A673 (cell line): ENCODE measurements around the gene MKKS. TPM values are rescaled to one million over a fixed set of nuclear protein-coding genes. Genes with fewer than 3 reads are reported as not detected.

Source experiments
- BruUV-seq: library from RNA; stranded (reverse); fragments of 400-500 nt; replicated peaks from 2 replicates; lab custom pipeline; 2021; lab: Mats Ljungman, UMichigan
- CTCF ChIA-PET: fragments of 300-600 bp; sonication (Branson Sonifier 250); formaldehyde crosslinking; loops from one replicate; lab custom pipeline; 2022; ENCODE audit warnings: antibody characterized with exemption; lab: Charles Lee
- POLR2A ChIA-PET: fragments of 300-600 bp; sonication (Branson Sonifier 250); formaldehyde crosslinking; loops from one replicate; lab custom pipeline; 2022; ENCODE audit warnings: antibody characterized with exemption; ENCODE audit not compliant: low non-redundant PET; lab: Charles Lee
- DNase-seq: peaks from one replicate; pipeline ENCODE4 v3.0.0-alpha.2; 2015; ENCODE audit warnings: low spot score
- H3K27ac ChIP-seq: fragments of 200-600 bp; sonication (generic); 2 replicates; pipeline ENCODE4 v1.5.1; 2016; ENCODE audit warnings: mixed run types, low read depth, mild to moderate bottlenecking, mixed read lengths, antibody characterized with exemption, low read length; ENCODE audit not compliant: poor library complexity, severe bottlenecking
- H3K27me3 ChIP-seq: fragments of 200-600 bp; sonication (generic); replicated peaks from 2 replicates; pipeline ENCODE4 v1.6.1; 2017; ENCODE audit warnings: mixed run types, low read depth, mild to moderate bottlenecking, mixed read lengths, antibody characterized with exemption, low read length; ENCODE audit not compliant: insufficient read depth, poor library complexity
- H3K36me3 ChIP-seq: fragments of 200-600 bp; sonication (generic); 2 replicates; pipeline ENCODE4 v1.6.1; 2016; ENCODE audit warnings: mixed run types, mild to moderate bottlenecking, mixed read lengths, antibody characterized with exemption, low read length; ENCODE audit not compliant: insufficient read depth, poor library complexity, severe bottlenecking
- H3K4me1 ChIP-seq: fragments of 200-600 bp; sonication (generic); 2 replicates; pipeline ENCODE4 v1.6.1; 2017; ENCODE audit warnings: mixed run types, mild to moderate bottlenecking, mixed read lengths, antibody characterized with exemption, low read length; ENCODE audit not compliant: insufficient read depth, poor library complexity, severe bottlenecking
- H3K4me3 ChIP-seq: fragments of 200-600 bp; sonication (generic); 2 replicates; pipeline ENCODE4 v1.5.1; 2016; ENCODE audit warnings: low read depth, mixed run types, mild to moderate bottlenecking, mixed read lengths, low read length; ENCODE audit not compliant: poor library complexity, severe bottlenecking
- H3K9me3 ChIP-seq: fragments of 200-600 bp; sonication (generic); 2 replicates; pipeline ENCODE4 v1.6.1; 2016; ENCODE audit warnings: mixed run types, low read depth, mild to moderate bottlenecking, mixed read lengths, antibody characterized with exemption, low read length; ENCODE audit not compliant: poor library complexity, severe bottlenecking
- CTCF ChIP-seq: fragments of 300-800, 200-600 bp; sonication (generic); conservative IDR thresholded peaks from 2 replicates; pipeline ENCODE4 v1.5.1; 2017; ENCODE audit warnings: low read depth, mild to moderate bottlenecking, antibody characterized with exemption, low read length, moderate library complexity, mixed read lengths
- EZH2 ChIP-seq: fragments of 200-600 bp; sonication (generic); IDR thresholded peaks from 2 replicates; pipeline ENCODE4 v1.6.1; 2017; ENCODE audit warnings: borderline replicate concordance, low read depth, mild to moderate bottlenecking, mixed read lengths, antibody characterized with exemption, low read length; ENCODE audit not compliant: poor library complexity, severe bottlenecking
- intact Hi-C: fragments of 100-400 bp; cut with micrococcal nuclease; formaldehyde crosslinking; loops from one replicate; pipeline ENCODE4 v1.10.0; 2022; ENCODE audit not compliant: unreplicated experiment
- total RNA-seq: library from RNA; stranded (reverse); gene quantifications from 2 replicates; pipeline ENCODE4 v1.2.3, GENCODE V29; 2021

MKKS gene
- total RNA-seq, 1 experiment from 2014 or later = 31.9 TPM

- H3K4me3 ChIP-seq = no peak overlapping the region
- H3K4me1 ChIP-seq = peaks cover 7% of the 10 kb centered on the region
- H3K9me3 ChIP-seq = no peaks in the 10 kb centered on the region
- TF ChIP-seq EZH2 (no peak), CTCF (no peak)
- POLR2A ChIA-PET = interaction anchor here (0.6 kb wide), 1 partner anchor 145 kb away, joined by 3 read pairs; no protein-coding TSS in a partner anchor
- intact Hi-C loops = no loop called here
- BruUV-seq = no TSS peak
- peaks cover 18% of the 10 kb centered on the region for H3K36me3 ChIP-seq
- H3K27me3 ChIP-seq = no peaks in the 10 kb centered on the region
- H3K27ac ChIP-seq = no peak overlapping the region
- CTCF ChIA-PET = no interaction called here
- DNase-seq = no peak
These were observed 29.0 kb downstream of the MKKS start for GRCh38 chr20:10404959-10405530.

GRCh38 chr20:10404023-10404628 is 29.9 kb downstream of the MKKS start:
- CTCF ChIA-PET = no interaction called here
- no peaks in the 10 kb centered on the region for H3K9me3 ChIP-seq
- no peak for DNase-seq
- POLR2A ChIA-PET = no interaction called here
- peaks cover 4% of the 10 kb centered on the region for H3K4me1 ChIP-seq
- no peak overlapping the region for H3K27ac ChIP-seq
- intact Hi-C loops = no loop called here
- peaks cover 18% of the 10 kb centered on the region for H3K36me3 ChIP-seq
- H3K27me3 ChIP-seq = no peaks in the 10 kb centered on the region
- no peak for TF ChIP-seq CTCF
- no peak for TF ChIP-seq EZH2
- BruUV-seq = no TSS peak
- no peak overlapping the region for H3K4me3 ChIP-seq

- no peak overlapping the region for H3K27ac ChIP-seq
- BruUV-seq = no TSS peak
- no peak overlapping the region for H3K4me3 ChIP-seq
- TF ChIP-seq CTCF = no peak
- no peak for TF ChIP-seq EZH2
- intact Hi-C loops = no loop called here
- H3K27me3 ChIP-seq = no peaks in the 10 kb centered on the region
- no peaks in the 10 kb centered on the region for H3K9me3 ChIP-seq
- ChIA-PET CTCF (no interaction called here), POLR2A (no interaction called here)
- H3K4me1 ChIP-seq = no peaks in the 10 kb centered on the region
- DNase-seq = no peak
- H3K36me3 ChIP-seq = peaks cover 18% of the 10 kb centered on the region
These were observed 30.9 kb downstream of the MKKS start for GRCh38 chr20:10402938-10403608.
